Suprapubic skin (tissue), 4 donors: ENCODE data around the gene ADGRB3. TPM values are rescaled to one million over a fixed set of nuclear protein-coding genes. Genes with fewer than 3 reads are reported as not detected.

Experiments
- DNase-seq, 2 donors: peaks; one replicate each; pipeline ENCODE4 v3.0.0-alpha.2; 2019; ENCODE audit warnings: low spot score in 2 of 2
- H3K27ac ChIP-seq: fragments of 200-600 bp; sonication (generic); one replicate; pipeline ENCODE4 v1.5.1; 2019
- H3K27me3 ChIP-seq: fragments of 200-600 bp; sonication (generic); one replicate; pipeline ENCODE4 v1.5.1; 2019
- H3K36me3 ChIP-seq: fragments of 200-600 bp; sonication (generic); one replicate; pipeline ENCODE4 v1.5.1; 2019
- H3K4me1 ChIP-seq: fragments of 200-600 bp; sonication (generic); one replicate; pipeline ENCODE4 v1.5.1; 2019
- H3K4me3 ChIP-seq: fragments of 200-600 bp; sonication (generic); one replicate; pipeline ENCODE4 v1.5.1; 2019; ENCODE audit warnings: mild to moderate bottlenecking
- H3K9me3 ChIP-seq: fragments of 200-600 bp; sonication (generic); one replicate; pipeline ENCODE4 v1.5.1; 2019
- EP300 ChIP-seq: sonication (generic); formaldehyde crosslinking; IDR thresholded peaks from one replicate; pipeline ENCODE4 v1.6.1; 2017; ENCODE audit warnings: antibody characterized with exemption
- POLR2A ChIP-seq, 2 donors: fragments of 450-650 bp; IDR thresholded peaks; one replicate each; pipeline ENCODE4 v1.6.1; 2017; ENCODE audit warnings: antibody characterized with exemption in 2 of 2, mild to moderate bottlenecking in 2 of 2, moderate library complexity in 2 of 2
- POLR2AphosphoS5 ChIP-seq, 3 donors: sonication (generic); formaldehyde crosslinking; IDR thresholded peaks; one replicate each; pipeline ENCODE4 v1.6.1; 2017; ENCODE audit warnings: antibody characterized with exemption in 3 of 3
- WGBS: methylation state at CpG from one replicate; pipeline ENCODE4 v1.1.5; 2018; 5-methylcytosine and 5-hydroxymethylcytosine counted together
- total RNA-seq, 4 donors: library from RNA; depleted of rRNA; stranded (reverse); fragments of >200 nt; gene quantifications; one replicate each; pipeline ENCODE4 v1.1.0, GENCODE V29; 2016
- TF ChIP-seq, protein P1 (sequence below), 2 donors: fragments of 200-600 bp in 1 of 2; fragments of 450-650 bp in 1 of 2; sonication (generic) in 1 of 2; IDR thresholded peaks; one replicate each; pipeline ENCODE4 v1.5.1; 2016 to 2019; ENCODE audit warnings: antibody characterized with exemption in 2 of 2, mild to moderate bottlenecking in 1 of 2, moderate library complexity in 1 of 2

ADGRB3 gene
- total RNA-seq, 4 donors from 2014 or later = 0.42 to 2.2 (median 1.3) TPM

DNA sequence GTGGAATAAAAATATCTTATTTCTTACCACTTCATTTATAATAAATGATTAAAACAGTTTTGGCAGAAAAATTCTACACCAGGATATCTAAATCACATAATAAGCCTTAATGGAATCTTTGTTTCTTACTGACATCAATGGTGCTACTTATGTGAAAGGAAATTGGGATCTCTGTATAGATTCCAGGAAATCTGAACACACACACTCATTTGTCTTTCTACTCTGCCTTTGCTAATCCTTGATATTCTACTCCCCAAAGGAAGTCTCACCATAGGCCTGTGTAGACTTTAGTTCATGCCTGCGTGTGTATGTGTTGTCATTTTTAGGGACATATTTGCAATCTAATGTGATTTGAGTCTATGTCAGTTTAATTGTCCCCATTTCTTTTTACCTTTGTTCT lies 7.9 kb downstream of the ADGRB3 start:
- no peaks in the 10 kb centered on the region for H3K36me3 ChIP-seq
- TF ChIP-seq, protein P1, sequence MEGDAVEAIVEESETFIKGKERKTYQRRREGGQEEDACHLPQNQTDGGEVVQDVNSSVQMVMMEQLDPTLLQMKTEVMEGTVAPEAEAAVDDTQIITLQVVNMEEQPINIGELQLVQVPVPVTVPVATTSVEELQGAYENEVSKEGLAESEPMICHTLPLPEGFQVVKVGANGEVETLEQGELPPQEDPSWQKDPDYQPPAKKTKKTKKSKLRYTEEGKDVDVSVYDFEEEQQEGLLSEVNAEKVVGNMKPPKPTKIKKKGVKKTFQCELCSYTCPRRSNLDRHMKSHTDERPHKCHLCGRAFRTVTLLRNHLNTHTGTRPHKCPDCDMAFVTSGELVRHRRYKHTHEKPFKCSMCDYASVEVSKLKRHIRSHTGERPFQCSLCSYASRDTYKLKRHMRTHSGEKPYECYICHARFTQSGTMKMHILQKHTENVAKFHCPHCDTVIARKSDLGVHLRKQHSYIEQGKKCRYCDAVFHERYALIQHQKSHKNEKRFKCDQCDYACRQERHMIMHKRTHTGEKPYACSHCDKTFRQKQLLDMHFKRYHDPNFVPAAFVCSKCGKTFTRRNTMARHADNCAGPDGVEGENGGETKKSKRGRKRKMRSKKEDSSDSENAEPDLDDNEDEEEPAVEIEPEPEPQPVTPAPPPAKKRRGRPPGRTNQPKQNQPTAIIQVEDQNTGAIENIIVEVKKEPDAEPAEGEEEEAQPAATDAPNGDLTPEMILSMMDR (IDR thresholded peaks at IDR 0.05) = no peak
- TF ChIP-seq EP300 = no peak
- no peak for TF ChIP-seq POLR2A (IDR thresholded peaks at IDR 0.05)
- no peak for TF ChIP-seq POLR2AphosphoS5 (IDR thresholded peaks at IDR 0.05)
- no peak for DNase-seq
- H3K27me3 ChIP-seq = no peaks in the 10 kb centered on the region
- no peak overlapping the region for H3K4me3 ChIP-seq
- peaks cover 7% of the 10 kb centered on the region for H3K4me1 ChIP-seq
- WGBS = 85% methylated on average over 1 of the region's 1 CpG
- H3K27ac ChIP-seq = no peak overlapping the region
- no peaks in the 10 kb centered on the region for H3K9me3 ChIP-seq

- Histone ChIP-seq H3K4me3 (no peak overlapping the region), H3K36me3 (no peaks in the 10 kb centered on the region), H3K27me3 (no peaks in the 10 kb centered on the region), H3K27ac (no peak overlapping the region), H3K4me1 (peaks cover 2% of the 10 kb centered on the region), H3K9me3 (no peaks in the 10 kb centered on the region)
- 86% methylated on average over 3 of the region's 3 CpGs for WGBS
- DNase-seq = no peak
- no peak for TF ChIP-seq POLR2AphosphoS5 (IDR thresholded peaks at IDR 0.05)
- TF ChIP-seq, protein P1 (IDR thresholded peaks at IDR 0.05) = no peak
- TF ChIP-seq EP300 = no peak
- TF ChIP-seq POLR2A (IDR thresholded peaks at IDR 0.05) = no peak
Measured at GRCh38 chr6:68649669-68650068, 14.6 kb downstream of the ADGRB3 start.

- TF ChIP-seq EP300 (no peak), POLR2A (IDR thresholded peaks at IDR 0.05) (no peak), POLR2AphosphoS5 (IDR thresholded peaks at IDR 0.05) (no peak)
- TF ChIP-seq, protein P1 (IDR thresholded peaks at IDR 0.05) = no peak
- H3K36me3 ChIP-seq = no peaks in the 10 kb centered on the region
- no peak overlapping the region for H3K4me3 ChIP-seq
- H3K4me1 ChIP-seq = peaks cover 2% of the 10 kb centered on the region
- no peaks in the 10 kb centered on the region for H3K9me3 ChIP-seq
- no peaks in the 10 kb centered on the region for H3K27me3 ChIP-seq
- WGBS = 86% methylated on average over 4 of the region's 4 CpGs
- DNase-seq = no peak
- no peak overlapping the region for H3K27ac ChIP-seq
Measured at GRCh38 chr6:68650142-68650541, 15.1 kb downstream of the ADGRB3 start.

- H3K27me3 ChIP-seq = no peaks in the 10 kb centered on the region
Measured at GRCh38 chr6:68651011-68651985, 16.2 kb downstream of the ADGRB3 start.

DNA sequence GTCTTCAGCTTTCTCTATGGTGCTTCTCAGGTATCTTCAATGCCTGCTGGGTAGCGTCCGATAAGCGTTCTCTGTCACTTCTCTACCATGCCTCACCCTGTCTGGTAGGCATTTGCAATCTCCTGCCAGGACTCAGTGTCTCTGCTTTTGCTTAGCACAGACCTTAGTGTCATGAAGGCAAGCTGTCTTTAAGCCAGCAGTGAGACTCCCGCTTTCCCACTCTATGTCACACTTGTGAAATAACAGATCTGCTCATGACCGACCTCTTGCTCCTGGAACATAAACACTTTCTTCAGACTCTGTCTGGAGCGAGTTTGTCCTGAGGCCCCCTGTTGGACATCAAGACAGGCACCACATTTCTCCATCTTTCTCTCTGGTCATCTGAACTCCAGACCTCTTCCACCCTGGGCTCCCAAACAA lies 17.0 kb downstream of the ADGRB3 start:
- Histone ChIP-seq H3K27ac (no peak overlapping the region), H3K27me3 (no peaks in the 10 kb centered on the region), H3K9me3 (no peaks in the 10 kb centered on the region), H3K4me1 (peaks cover 2% of the 10 kb centered on the region), H3K36me3 (no peaks in the 10 kb centered on the region), H3K4me3 (no peak overlapping the region)
- no peak for DNase-seq
- no peak for TF ChIP-seq POLR2AphosphoS5 (IDR thresholded peaks at IDR 0.05)
- TF ChIP-seq EP300 = no peak
- no peak for TF ChIP-seq POLR2A (IDR thresholded peaks at IDR 0.05)
- TF ChIP-seq, protein P1 (IDR thresholded peaks at IDR 0.05) = no peak
- WGBS = 87% methylated on average over 6 of the region's 6 CpGs

More at GRCh38 chr6:68651011-68651985, 16.2 kb downstream of the ADGRB3 start:
- Histone ChIP-seq H3K4me3 (no peak overlapping the region), H3K36me3 (no peaks in the 10 kb centered on the region), H3K9me3 (no peaks in the 10 kb centered on the region), H3K27ac (no peak overlapping the region), H3K4me1 (peaks cover 2% of the 10 kb centered on the region)
- TF ChIP-seq EP300 (no peak), POLR2AphosphoS5 (IDR thresholded peaks at IDR 0.05) (no peak), POLR2A (IDR thresholded peaks at IDR 0.05) (no peak)
- TF ChIP-seq, protein P1 (IDR thresholded peaks at IDR 0.05) = no peak
- DNase-seq = no peak
- 49% methylated on average over 2 of the region's 2 CpGs for WGBS
